GM23248 (cell line): ENCODE data around the gene AAMDC.

Experiments used
- EZH2 ChIP-seq: fragments of 200-600 bp; sonication (generic); IDR thresholded peaks from 2 replicates; pipeline ENCODE4 v1.6.1; 2018; ENCODE audit warnings: antibody characterized with exemption, mild to moderate bottlenecking; ENCODE audit not compliant: insufficient read depth, poor library complexity, severe bottlenecking
- EZH2phosphoT487 ChIP-seq: fragments of 200-600 bp; sonication (generic); IDR thresholded peaks from 2 replicates; pipeline ENCODE4 v1.6.1; 2018; ENCODE audit warnings: antibody characterized with exemption, moderate library complexity, mild to moderate bottlenecking, low read depth; ENCODE audit not compliant: insufficient read depth

GRCh38 chr11:77806415-77806814 lies 14.5 kb upstream of the AAMDC start:
- TF ChIP-seq EZH2phosphoT487 (no peak), EZH2 (no peak)
